Activated T-cell treated with anti-CD3 and anti-CD28 coated beads for 1 hour (primary cell): ENCODE measurements around the gene MAPT.
"Not testable (repeated sequence)": the region's sequence is repeated elsewhere in the genome, so short reads cannot be mapped to it uniquely, and the experiment has no call there.

Source experiments
- DNase-seq: peaks from one replicate; pipeline ENCODE4 v3.0.0-alpha.2; 2020; ENCODE audit warnings: low read depth

Gene MAPT

DNA sequence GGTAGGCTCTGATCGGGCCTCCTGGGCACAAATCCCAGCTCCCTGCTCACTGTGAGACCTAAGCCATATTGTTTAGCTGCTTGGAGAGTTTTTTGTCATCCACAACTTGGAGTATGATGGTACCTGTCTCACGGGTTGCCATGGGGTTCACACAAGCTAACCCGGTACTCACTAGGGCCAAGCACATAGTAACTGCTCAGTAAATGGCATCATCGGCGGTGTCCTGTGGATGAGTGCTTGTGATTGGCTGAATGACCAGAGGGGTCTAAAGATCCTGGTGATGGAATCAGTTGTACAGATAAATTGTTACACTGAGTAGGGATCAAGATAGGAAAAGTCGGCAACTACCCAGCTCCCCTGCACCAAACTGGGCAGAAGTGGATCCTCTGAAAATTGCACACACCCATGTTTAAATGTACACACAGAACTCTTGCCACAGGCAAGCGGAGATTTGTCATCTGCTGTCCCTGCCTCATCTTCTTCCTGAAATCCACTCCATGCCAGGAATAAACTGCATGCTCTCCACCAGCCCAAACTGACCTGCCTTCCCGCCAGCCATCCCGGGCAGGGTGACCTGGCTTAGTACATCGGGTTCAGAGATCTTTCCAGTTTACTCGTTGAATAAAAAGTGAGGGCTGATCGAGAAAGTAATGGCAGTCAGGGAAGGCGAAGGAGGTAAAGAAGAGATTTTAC is 6.5 kb downstream of the MAPT start:
- no peak for DNase-seq

DNA sequence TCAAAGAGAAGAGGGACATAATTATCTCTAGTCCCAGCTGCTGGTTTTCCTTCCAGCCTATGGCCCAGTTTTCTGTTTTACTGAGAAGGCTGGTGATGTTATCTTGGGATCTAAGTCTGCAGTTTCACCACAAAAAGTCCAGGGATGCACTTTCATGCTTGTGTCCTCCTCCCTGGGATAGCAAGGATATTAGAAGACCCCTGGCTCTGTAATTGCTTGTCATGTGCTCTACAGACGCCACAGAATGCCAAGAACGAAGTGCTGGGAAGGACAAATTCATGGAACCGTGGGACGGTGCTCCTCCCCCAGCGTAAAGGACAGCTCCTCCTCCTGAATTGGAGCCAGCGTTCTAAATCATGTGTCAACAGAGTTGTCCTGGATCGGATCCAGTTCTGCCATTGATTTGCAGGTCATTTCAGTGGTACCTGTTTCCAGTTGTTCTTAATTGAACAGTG is 8.6 kb downstream of the MAPT start:
- no peak for DNase-seq

DNA sequence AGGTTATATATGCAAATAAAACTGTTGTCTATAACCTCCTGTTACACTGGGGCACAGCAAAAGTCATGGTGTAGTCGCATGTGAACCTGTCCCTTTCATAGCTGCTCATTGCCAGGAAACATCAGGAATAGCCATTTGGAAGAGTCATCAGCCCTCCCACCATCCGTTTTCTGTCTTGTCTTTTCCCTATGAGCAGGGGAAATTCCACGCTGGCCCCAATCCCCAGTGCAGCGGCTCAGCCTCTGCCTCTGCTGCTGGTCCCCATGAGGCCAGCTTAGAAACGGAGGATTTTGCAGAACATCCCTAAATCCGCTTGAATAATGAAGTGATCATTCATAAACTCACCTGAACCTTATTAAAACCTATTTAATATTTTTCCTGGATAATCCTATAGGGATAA is 10.5 kb downstream of the MAPT start:
- DNase-seq, result no peak

DNA sequence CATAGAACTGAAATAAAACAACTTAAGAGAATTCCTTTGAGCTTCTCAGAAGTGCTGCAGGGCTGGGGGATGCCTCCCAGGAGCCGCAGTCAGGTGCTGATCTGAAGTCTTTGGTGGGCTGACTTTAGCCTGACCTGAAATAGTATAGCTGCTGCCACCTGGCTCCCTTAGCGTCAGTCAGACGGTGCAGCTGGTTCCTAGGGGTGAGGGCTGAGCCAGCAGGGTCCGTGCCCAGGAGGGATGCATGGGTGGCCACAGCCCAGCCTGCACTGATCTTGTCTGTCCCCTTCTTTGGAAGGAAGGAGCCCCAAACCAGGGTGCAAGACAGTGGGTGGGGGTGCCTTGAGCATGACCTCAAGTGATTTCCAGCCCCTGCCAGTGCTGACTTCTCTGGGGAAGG is 11.5 kb downstream of the MAPT start:
- no peak for DNase-seq

DNA sequence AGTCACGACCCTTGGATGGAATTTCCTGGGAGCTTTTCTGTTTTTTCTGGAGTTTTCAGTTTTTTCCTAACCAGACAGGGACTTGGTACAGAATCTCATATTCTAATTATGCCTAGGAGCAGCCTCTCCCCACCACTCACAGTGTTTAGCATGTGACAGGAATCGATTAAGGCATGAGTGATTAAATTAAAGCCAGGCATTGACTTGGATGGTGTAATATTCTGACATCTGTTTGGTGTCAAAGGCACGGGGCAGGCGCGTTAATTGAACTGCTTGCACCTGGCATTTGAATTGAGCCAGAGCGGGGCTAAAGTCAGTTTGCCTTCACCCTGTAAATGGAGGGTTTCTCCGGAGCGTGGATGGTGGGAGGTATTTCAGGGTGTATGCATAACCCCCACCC is 11.9 kb downstream of the MAPT start:
- DNase-seq, result no peak

DNA sequence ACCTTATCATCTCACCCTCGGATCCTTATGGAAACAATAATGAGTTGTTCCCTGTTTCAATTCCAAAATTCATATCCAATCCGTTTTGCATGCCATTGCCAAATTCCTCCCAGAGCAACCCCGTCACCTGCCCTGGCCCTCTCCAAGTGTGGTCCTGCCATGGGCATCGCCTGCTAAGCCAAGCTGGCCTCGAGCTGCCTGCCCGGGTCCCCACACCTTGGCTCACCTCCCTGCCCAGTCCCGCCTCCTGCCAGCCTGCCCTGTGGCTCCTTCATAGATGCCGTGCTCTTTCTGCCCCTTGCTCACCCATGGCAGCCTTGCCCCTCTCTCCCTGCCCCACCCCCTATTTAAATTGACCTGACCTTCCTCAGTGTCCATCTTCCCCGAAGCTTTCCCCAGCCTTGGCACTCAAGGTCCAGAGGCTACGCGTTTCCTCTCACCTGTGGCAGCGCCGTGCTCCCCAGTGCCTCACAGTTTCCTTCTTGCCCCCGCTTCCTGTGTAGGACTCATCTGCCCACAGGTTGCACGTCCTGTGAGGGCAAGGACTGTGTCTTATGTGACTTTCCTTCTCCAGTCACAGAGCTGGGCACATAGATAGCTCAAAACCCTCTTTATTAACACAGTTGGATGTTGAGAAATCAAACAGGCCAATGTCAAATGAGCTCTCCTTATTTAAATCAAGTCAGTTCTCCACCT is 12.7 kb downstream of the MAPT start:
- DNase-seq, result no peak

DNA sequence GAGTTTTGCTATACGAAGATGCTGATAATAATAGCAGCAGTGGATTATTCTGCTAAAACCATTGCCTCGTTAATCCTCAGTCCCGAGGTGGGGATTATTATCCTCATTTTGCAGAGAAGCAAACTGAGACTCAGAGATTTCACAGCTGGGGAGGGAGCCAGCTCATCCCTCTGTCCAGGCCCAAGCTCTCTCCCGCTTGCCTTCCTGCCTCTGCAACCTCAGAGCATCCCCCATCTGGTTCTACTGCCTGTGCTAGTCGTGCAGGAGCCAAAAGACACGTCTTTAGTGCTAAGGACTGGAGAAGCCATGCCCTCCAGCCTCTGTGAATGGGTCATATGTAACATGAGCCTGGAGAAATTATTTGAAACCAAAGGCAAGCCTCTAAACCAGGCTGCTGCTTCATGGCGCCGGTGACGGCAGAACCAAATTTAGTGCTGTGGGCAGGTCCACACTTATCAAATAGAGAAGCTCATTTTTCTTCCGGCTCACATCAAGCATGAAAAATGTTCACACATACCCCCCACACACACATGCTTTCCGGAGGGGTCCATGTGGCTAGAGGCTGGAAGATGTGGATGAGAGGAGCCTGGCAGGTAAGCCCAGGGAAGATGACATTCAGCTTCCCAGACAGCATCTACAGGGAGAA is 13.5 kb downstream of the MAPT start:
- DNase-seq, result no peak

DNA sequence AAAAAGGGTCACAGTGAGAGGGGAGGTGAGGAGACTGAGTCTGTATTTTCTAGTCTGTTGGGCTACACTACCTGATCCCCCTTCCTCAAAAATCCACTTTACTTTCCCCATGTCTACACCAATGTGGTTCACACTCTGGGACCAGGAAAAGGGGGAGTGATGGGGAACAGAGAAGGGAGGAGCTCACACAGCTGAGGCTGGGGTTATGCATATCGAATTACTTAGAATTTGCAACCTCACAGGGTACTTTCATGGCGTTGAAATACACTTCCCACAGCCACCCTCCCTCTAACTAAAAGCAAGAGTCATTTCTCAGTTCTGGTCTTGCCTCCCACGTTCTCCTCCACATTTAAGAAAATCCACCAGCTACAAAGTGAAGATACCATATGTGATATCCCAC is 14.1 kb downstream of the MAPT start:
- no peak for DNase-seq

DNA sequence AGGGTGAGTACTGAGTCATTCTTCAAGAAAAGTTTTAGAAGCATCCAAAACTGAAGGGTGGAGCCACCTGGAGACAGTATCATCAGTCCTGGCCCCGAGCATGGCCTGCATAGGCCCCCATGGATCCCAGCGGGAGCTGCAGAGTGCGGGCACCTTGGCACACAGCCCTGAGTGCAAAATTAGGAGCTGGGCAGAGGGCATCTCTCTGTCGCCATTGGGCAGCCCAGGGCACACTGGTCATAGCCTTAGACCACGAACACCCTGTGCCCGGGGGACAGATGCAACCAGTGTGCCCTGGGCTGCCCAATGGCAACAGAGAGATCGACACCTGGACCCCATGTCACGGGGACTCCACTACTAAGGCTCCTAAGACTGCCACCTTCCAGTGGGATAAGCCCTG is 14.6 kb downstream of the MAPT start:
- DNase-seq, result no peak

DNA sequence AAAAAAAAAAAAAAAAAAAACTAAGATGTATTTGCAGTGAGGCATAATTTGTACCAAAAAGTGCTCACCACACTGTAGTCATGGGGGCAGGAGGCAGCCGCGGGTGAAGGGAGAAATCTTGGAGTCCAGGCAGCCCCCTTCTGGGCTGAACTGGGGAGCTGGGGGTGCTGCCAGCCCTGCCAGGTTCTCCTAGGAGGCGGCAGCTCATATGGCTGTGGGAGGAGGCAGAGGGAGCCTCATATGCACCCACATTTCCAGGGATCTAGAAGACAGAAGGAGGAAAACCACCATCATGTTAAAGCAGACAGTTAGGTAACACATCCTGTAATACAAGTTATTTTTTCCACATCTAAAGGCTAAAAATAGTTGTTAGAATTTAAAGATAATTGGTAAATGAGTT is 16.3 kb downstream of the MAPT start:
- no peak for DNase-seq

DNA sequence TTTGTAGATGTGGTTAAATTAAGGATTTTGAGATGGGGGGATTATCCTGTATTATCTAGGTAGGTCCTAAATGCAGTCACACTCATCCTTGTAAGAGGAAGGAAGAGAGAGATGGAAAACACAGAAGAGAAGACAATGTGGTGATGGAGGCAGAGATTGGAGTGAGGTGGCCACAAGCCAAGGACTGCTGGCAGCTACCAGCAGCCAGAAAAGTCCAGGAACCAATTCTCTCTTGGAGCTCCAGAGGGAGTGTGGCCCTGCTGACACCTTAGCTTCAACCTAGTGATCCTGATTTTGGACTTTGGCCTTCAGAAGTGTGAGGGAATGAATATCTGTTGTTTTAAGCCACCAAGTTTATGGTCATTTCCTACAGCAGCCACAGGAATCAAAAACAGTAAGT is 18.0 kb downstream of the MAPT start:
- no peak for DNase-seq

DNA sequence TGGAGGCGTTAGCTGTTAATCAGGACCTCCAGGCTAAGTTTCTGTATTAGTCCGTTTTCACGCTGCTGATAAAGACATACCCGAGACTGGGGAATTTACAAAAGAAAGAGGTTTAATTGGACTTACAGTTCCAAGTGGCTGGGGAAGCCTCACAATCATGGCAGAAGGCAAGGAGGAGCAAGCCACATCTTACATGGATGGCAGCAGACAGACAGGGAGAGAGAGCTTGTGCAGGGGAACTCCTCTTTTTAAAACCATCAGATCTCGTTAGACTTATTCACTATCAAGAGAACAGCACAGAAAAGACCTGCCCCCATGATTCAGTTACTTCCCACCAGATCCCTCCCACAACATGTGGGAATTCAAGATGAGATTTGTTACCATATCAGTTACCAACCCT is 18.7 kb downstream of the MAPT start:
- not testable (repeated sequence) for DNase-seq

DNA sequence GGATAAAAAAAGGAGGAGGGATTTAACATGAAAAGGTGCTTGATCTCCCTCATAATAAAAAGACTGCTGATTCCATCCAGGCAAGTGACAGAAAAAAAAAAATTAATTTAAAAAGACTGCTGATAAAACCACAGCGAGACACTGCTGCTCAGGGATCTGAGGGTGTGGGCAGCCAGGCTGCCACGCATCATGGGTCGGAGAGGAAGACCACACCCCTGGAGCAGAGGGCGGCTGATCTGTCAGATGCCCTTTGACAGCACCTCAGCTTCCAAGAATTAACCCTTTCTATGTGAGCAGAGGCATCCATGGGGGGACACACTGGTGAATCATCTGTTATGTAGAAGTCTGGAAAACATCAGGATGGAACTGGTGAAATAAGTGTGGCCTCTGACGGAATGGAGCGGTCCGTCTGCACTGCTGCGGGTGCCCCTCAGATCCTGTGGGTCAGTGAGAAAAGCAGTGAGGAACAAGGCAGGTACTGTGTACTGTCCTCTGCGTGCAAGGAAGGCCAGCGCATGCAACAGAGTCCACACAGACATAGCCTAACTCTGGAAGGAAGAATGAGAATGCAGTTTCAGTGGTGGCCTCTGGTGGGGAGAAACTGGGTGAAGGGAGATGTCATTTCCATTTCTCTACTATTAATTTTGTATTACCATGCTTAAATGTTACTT is 19.8 kb downstream of the MAPT start:
- DNase-seq, result no peak

DNA sequence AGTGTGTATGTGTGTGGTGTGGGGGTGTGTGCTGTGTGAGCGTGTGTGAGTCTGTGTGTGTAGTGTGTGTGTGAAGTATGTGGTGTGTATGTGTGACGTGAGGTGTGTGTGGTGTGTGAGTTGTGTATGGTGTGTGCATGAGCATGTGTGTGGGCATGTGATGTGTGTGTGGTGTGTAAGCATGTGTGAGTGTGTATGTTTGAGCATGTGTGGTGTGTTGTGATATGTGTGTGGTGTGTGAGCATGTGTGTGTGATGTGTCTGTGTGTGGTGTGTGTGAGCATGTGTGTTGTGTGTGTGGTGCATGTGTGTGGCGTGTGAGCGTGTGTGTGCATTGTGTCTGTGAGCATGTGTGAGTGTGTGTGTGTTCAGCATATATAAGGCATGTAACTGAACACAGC is 20.9 kb downstream of the MAPT start:
- DNase-seq, result no peak

DNA sequence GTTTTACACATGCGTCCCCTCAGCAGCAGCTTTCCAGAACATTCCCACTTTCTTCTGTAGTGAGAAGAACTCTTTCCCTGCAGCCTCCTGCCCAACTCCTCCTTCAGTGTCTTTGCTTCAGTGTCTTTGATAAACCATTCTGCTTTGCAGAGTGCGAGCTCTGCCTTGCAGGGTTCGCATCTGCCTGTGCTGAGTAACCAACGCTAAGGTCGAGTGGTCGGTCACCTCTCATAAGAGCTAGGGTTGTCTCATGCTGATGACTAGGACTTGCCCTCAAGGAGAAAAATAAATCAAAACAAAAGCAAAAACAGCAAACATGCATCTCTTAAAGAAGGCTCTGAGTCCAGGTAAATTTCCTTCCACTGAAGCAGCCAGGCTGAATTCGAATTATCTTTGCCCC is 22.7 kb downstream of the MAPT start:
- no peak for DNase-seq

DNA sequence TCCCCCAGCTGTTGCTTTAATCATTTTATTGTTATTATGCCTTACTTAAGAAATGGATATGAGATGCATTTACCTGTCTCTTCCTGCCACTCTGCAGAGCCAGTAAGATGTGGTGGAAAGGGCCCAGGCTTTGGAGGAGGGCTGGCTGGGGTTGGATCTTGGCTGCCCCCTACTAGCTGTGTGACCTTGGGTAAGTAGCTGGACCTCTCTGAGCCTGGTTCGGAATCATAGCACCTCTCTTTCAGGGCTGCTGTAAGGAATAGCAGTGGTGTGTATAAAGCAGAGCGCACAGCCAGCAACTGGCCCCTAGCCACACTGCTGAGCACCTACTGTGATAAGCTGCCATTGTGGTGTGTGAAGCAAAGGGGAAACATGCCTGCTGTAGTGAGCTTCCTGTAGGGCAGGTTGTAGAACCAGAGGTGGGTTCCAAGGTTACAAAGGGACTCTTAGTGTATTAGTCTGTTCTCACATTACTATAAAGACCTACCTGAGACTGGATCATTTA is 23.9 kb downstream of the MAPT start:
- no peak for DNase-seq

DNA sequence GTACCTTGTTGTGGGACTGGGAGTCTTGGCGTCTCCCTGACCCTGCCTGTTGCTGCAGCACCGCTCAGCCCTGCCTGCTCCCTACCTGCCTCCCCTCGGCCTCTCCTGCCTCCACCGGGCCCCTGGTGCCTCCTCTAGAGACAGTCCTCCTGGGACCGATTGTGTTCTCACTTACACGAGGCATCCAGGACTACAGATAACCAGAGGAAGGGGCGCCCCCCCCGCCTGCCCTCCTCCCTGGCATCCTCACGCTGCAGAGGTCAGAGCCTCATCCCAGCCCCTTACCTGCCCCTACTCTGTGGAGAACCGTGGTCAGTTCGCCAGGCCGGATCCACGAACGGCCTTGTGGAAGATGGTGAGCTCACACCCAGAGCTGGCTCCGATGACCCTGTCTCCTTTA is 24.8 kb downstream of the MAPT start:
- no peak for DNase-seq

DNA sequence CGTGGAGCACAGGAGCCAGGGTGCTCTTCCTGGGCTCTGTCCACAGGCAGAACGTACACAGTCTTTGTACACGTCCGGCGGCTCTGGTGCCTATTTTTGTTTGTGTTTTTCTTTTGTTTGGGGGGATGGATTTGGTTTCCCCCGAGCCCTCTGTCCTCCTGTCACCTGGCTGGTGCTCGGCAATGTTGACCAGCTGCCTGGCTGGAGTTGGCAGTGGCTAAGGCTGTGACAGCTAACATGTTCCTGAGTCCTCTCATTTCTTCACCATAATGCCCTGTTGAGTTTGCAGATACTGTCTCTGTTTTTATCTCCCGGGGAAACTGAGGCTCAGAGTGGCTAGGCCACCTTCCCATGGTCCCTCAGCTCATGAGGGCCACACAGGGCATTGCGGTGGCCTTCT is 25.7 kb downstream of the MAPT start:
- no peak for DNase-seq

DNA sequence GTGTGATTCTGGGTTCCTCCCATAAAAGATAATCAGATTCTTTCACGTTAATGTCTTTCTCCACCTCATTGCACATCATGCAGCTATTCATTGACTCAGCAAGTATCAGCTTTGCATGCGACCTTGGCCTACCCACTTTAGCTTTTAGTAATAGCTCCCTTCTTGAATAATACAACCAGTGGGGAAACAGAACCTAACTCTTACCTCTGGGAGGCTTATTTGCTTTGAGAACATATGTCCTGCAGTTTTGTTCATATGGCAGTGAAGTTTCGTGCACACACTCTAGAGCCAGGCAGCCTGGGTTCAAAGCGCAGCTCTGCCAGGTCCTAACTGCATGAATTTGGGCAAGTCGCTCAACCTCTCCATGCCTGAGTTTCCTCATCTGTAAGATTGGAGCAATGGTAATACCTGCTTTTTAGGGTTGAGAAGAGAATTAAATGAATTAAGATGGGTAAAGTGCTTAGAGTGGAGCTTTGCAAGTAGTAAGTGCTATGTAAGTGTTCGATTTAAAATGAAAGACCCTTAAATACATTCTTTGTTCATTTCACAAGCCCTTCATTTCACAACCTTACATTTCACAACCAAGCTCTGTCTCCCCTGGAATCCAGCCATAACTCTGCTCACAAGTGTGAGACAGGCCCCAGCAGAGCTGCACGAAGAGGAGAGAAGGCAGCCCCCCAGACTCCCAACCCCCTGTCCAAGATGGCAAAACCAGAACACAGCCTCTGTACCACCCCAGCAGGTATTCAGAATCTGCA is 29.3 kb downstream of the MAPT start:
- no peak for DNase-seq

DNA sequence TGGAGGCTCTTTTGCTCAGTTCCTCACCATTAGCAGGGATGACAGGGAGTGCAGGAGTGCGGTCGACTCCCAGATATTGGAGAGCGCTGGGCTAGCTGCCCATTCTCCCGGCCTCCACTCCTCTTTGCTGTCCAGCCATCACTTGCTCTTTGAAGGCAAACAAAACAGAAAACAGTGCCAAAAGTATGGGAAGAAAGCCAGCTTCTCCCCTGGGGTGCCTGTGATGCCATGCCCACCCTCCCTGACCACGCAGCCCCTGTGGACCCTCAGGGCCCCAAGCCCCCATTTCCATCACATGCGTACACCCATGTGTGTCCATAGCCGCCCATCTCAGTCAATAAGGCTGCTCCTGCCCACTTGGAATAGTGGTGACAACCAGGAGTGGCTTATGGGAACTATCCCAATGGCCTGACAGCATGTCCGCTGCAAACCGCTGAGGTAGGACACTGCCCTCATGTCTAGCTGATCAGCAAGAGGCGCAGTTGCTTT is 30.0 kb downstream of the MAPT start:
- no peak for DNase-seq

DNA sequence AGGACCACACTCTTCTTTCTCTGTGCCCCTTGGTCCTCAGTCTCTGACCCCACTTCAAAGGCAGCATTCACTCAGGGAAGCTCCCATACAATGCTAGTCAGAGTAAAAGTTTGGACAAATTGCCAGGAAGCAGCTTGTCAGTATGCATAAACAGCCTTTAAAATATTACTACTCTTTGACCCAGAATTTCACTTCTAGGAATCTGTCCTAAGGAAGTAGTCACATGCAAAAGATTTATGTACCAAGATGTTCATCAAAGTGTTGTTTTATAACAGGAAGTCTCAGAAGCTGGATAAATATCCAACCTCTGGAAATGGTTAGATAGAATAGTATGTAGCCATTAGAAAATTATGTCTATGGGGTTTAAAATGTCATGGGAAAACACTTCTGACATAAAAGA is 31.0 kb downstream of the MAPT start:
- DNase-seq, result no peak

DNA sequence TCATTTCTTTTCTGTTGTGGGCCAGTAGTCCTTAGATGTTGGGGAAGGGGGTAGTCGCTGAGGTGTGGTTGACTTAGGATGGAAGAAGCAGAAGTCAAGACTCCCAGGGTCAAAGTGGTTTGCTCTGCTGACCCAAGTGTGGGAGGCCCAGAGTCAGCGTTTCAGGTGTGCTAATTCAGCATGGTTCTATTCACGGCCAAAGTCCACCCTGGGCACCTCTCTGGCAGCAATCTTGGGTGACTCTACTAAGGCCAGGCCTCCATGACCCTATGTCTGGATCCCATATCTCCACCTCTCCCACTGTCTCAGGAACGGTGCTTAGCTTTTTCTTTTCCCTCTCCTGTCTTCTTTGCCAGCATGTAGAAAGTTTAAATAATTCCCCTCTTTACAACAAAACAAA is 32.9 kb downstream of the MAPT start:
- DNase-seq, result no peak
